Astrocyte (in vitro differentiated cells and primary cell): ENCODE data around the gene TGFB2. TPM values are rescaled to one million over a fixed set of nuclear protein-coding genes. Genes with fewer than 3 reads are reported as not detected.

ENCODE experiments used
- DNase-seq: peaks from one replicate; pipeline ENCODE4 v3.0.0-alpha.2; 2010; ENCODE audit warnings: low read depth
- FAIRE-seq: peaks from 2 replicates; lab custom pipeline; 2011; peaks lifted over from hg19 to GRCh38; lab: Jason Lieb, UNC
- H2AFZ ChIP-seq: 2 replicates; pipeline ENCODE4 v1.6.0; 2012; ENCODE audit warnings: low read depth, low read length, inconsistent platforms
- H3K27ac ChIP-seq: 2 replicates; pipeline ENCODE4 v1.5.1; 2011; ENCODE audit warnings: low read depth, low read length, inconsistent platforms
- H3K27me3 ChIP-seq: 2 replicates; pipeline ENCODE4 v1.6.0; 2011; ENCODE audit warnings: low read length, inconsistent platforms; ENCODE audit not compliant: insufficient read depth
- H3K36me3 ChIP-seq: 2 replicates; pipeline ENCODE4 v1.5.1; 2011; ENCODE audit warnings: low read length, inconsistent platforms; ENCODE audit not compliant: insufficient read depth
- H3K4me1 ChIP-seq: 2 replicates; pipeline ENCODE4 v1.5.1; 2011; ENCODE audit warnings: low read length, inconsistent platforms; ENCODE audit not compliant: insufficient read depth
- H3K4me2 ChIP-seq: 2 replicates; pipeline ENCODE4 v1.6.0; 2012; ENCODE audit warnings: low read length, inconsistent platforms
- H3K4me3 ChIP-seq: 2 replicates; pipeline ENCODE4 v1.5.1; 2011; ENCODE audit warnings: low read depth, mild to moderate bottlenecking, low read length, inconsistent platforms; ENCODE audit not compliant: insufficient read depth
- H3K79me2 ChIP-seq: 2 replicates; pipeline ENCODE4 v1.6.0; 2012; ENCODE audit warnings: mild to moderate bottlenecking, low read length, inconsistent platforms; ENCODE audit not compliant: insufficient read depth
- H3K9ac ChIP-seq: 2 replicates; pipeline ENCODE4 v1.6.0; 2012; ENCODE audit warnings: mild to moderate bottlenecking, low read length, inconsistent platforms
- H3K9me3 ChIP-seq: 2 replicates; pipeline ENCODE4 v1.5.1; 2012; ENCODE audit warnings: low read depth, mild to moderate bottlenecking, low read length, inconsistent platforms; ENCODE audit not compliant: insufficient read depth
- H4K20me1 ChIP-seq: 2 replicates; pipeline ENCODE4 v1.6.0; 2012; ENCODE audit warnings: low read length, inconsistent platforms; ENCODE audit not compliant: insufficient read depth
- H3K27ac Mint-ChIP-seq: one replicate; pipeline ENCODE4 v1.8.0; 2021; ENCODE audit warnings: mild to moderate bottlenecking, mixed read lengths; ENCODE audit not compliant: unreplicated experiment
- H3K27me3 Mint-ChIP-seq: one replicate; pipeline ENCODE4 v1.8.0; 2021; ENCODE audit warnings: low read depth, mixed read lengths; ENCODE audit not compliant: unreplicated experiment
- H3K36me3 Mint-ChIP-seq: one replicate; pipeline ENCODE4 v1.8.0; 2021; ENCODE audit warnings: low read depth, mixed read lengths; ENCODE audit not compliant: unreplicated experiment
- H3K4me1 Mint-ChIP-seq: one replicate; pipeline ENCODE4 v1.8.0; 2021; ENCODE audit warnings: low read depth, mixed read lengths; ENCODE audit not compliant: unreplicated experiment
- H3K4me3 Mint-ChIP-seq: one replicate; pipeline ENCODE4 v1.8.0; 2021; ENCODE audit warnings: mild to moderate bottlenecking, moderate library complexity, mixed read lengths; ENCODE audit not compliant: unreplicated experiment
- H3K9me3 Mint-ChIP-seq: one replicate; pipeline ENCODE4 v1.8.0; 2021; ENCODE audit warnings: mild to moderate bottlenecking, mixed read lengths; ENCODE audit not compliant: unreplicated experiment
- CTCF ChIP-seq: IDR thresholded peaks from 2 replicates; pipeline ENCODE4 v1.5.1; 2011; ENCODE audit warnings: low read depth, mild to moderate bottlenecking, inconsistent platforms, low read length, moderate library complexity; ENCODE audit not compliant: insufficient read depth
- EZH2 ChIP-seq: IDR thresholded peaks from 2 replicates; pipeline ENCODE4 v1.6.1; 2012; ENCODE audit warnings: mild to moderate bottlenecking, low read length, inconsistent platforms; ENCODE audit not compliant: insufficient read depth
- total RNA-seq: library from RNA; stranded (reverse); gene quantifications from 2 replicates; pipeline ENCODE4 v1.2.1, GENCODE V29; 2021

The TGFB2 gene
- total RNA-seq, 1 donor from 2014 or later = 330 TPM

- Histone ChIP-seq H3K4me3 (no peak overlapping the region), H3K4me2 (no peak overlapping the region), H3K4me1 (peaks cover 9% of the 10 kb centered on the region), H3K36me3 (no peaks in the 10 kb centered on the region), H3K9ac (no peak overlapping the region), H4K20me1 (no peaks in the 10 kb centered on the region), H3K27ac (no peak overlapping the region), H3K9me3 (no peaks in the 10 kb centered on the region), H3K27me3 (no peaks in the 10 kb centered on the region), H3K79me2 (peaks cover 7% of the 10 kb centered on the region), H2AFZ (no peak overlapping the region)
- FAIRE-seq (peak; percentile 90), DNase-seq (peak; percentile 25)
- no peak overlapping the region for H3K4me3 Mint-ChIP-seq
- no peaks in the 10 kb centered on the region for H3K9me3 Mint-ChIP-seq
- TF ChIP-seq EZH2 = no peak
- TF ChIP-seq CTCF = peak; percentile 70
- H3K4me1 Mint-ChIP-seq = peaks cover 29% of the 10 kb centered on the region
- H3K27me3 Mint-ChIP-seq = no peaks in the 10 kb centered on the region
- peaks cover 2% of the 10 kb centered on the region for H3K36me3 Mint-ChIP-seq
- H3K27ac Mint-ChIP-seq = no peak overlapping the region
Observed at GRCh38 chr1:218339267-218339831, 5.8 kb upstream of the TGFB2 start.

GRCh38 chr1:218341325-218341724, 3.8 kb upstream of the TGFB2 start:
- Histone ChIP-seq H3K27me3 (no peaks in the 10 kb centered on the region), H3K9ac (no peak overlapping the region), H3K79me2 (peaks cover 27% of the 10 kb centered on the region), H3K27ac (no peak overlapping the region), H4K20me1 (no peaks in the 10 kb centered on the region), H3K36me3 (no peaks in the 10 kb centered on the region), H2AFZ (no peak overlapping the region), H3K4me1 (peaks cover 11% of the 10 kb centered on the region), H3K4me2 (no peak overlapping the region), H3K9me3 (no peaks in the 10 kb centered on the region), H3K4me3 (no peak overlapping the region)
- H3K27me3 Mint-ChIP-seq = no peaks in the 10 kb centered on the region
- peaks cover under 1% of the 10 kb centered on the region for H3K36me3 Mint-ChIP-seq
- peaks cover 25% of the 10 kb centered on the region for H3K4me1 Mint-ChIP-seq
- no peak for FAIRE-seq
- no peak overlapping the region for H3K27ac Mint-ChIP-seq
- peak; percentile 63 for DNase-seq
- no peaks in the 10 kb centered on the region for H3K9me3 Mint-ChIP-seq
- TF ChIP-seq CTCF = no peak
- no peak for TF ChIP-seq EZH2
- no peak overlapping the region for H3K4me3 Mint-ChIP-seq

- Histone ChIP-seq H3K9ac (no peak overlapping the region), H3K36me3 (no peaks in the 10 kb centered on the region), H3K4me3 (no peak overlapping the region), H3K4me2 (no peak overlapping the region), H3K27me3 (no peaks in the 10 kb centered on the region), H4K20me1 (peaks cover 4% of the 10 kb centered on the region), H3K27ac (no peak overlapping the region), H2AFZ (no peak overlapping the region), H3K4me1 (peaks cover 8% of the 10 kb centered on the region), H3K9me3 (no peaks in the 10 kb centered on the region), H3K79me2 (peaks cover 35% of the 10 kb centered on the region)
- H3K9me3 Mint-ChIP-seq = no peaks in the 10 kb centered on the region
- DNase-seq = no peak
- TF ChIP-seq CTCF = no peak
- TF ChIP-seq EZH2 = no peak
- H3K27ac Mint-ChIP-seq = no peak overlapping the region
- FAIRE-seq = no peak
- no peak overlapping the region for H3K4me3 Mint-ChIP-seq
- H3K27me3 Mint-ChIP-seq = no peaks in the 10 kb centered on the region
- H3K36me3 Mint-ChIP-seq = peaks cover 6% of the 10 kb centered on the region
- peaks cover 22% of the 10 kb centered on the region for H3K4me1 Mint-ChIP-seq
Observed at GRCh38 chr1:218342091-218342490, 3.0 kb upstream of the TGFB2 start.
